Psoas muscle (tissue), 8 donors: ENCODE data around the gene TEX44. TPM values are rescaled to one million over a fixed set of nuclear protein-coding genes. Genes with fewer than 3 reads are reported as not detected.
"Not testable (repeated sequence)": the region's sequence is repeated elsewhere in the genome, so short reads cannot be mapped to it uniquely, and the experiment has no call there.

ENCODE experiments used
- ATAC-seq, 4 donors: fragments of 200-7000 bp; cut with Tn5 transposase; one replicate each; pipeline ENCODE4 v1.9.1; 2020; ENCODE audit warnings: moderate library complexity in 3 of 4, mild to moderate bottlenecking in 2 of 4
- DNase-seq, 2 donors: peaks; one replicate each; pipeline ENCODE4 v3.0.0-alpha.2; 2020
- H3K27ac ChIP-seq: fragments of 200-600 bp; one replicate; pipeline ENCODE4 v1.8.0; 2022
- H3K27me3 ChIP-seq, 3 donors: fragments of 200-600 bp in 1 of 3; one replicate each; pipeline versions ENCODE4 v1.6.1 to v1.8.0; 2013 to 2022; ENCODE audit warnings: low read length in 2 of 3, mild to moderate bottlenecking in 2 of 3, moderate library complexity in 1 of 3; ENCODE audit not compliant: insufficient read depth in 3 of 3
- H3K36me3 ChIP-seq, 2 donors: fragments of 200-600 bp in 1 of 2; one replicate each; pipeline versions ENCODE4 v1.6.1 to v1.8.0; 2013 to 2022; ENCODE audit warnings: low read depth in 1 of 2, mild to moderate bottlenecking in 1 of 2, moderate library complexity in 1 of 2; ENCODE audit not compliant: insufficient read depth in 1 of 2
- H3K4me1 ChIP-seq: fragments of 200-600 bp; one replicate; pipeline ENCODE4 v1.8.0; 2022
- H3K4me3 ChIP-seq: fragments of 200-600 bp; one replicate; pipeline ENCODE4 v1.8.0; 2022; ENCODE audit warnings: mild to moderate bottlenecking
- H3K9me3 ChIP-seq: fragments of 200-600 bp; one replicate; pipeline ENCODE4 v1.8.0; 2022
- CTCF ChIP-seq: fragments of 200-600 bp; IDR thresholded peaks from one replicate; pipeline ENCODE4 v1.8.0; 2022; ENCODE audit warnings: antibody characterized with exemption
- WGBS, 3 donors: extraction: QIAGEN DNeasy Blood & Tissue Kit; methylation state at CpG; one replicate each; pipeline versions ENCODE4 v1.1.6 to v1.1.7; 2013; 5-methylcytosine and 5-hydroxymethylcytosine counted together
- intact Hi-C, 2 donors: fragments of 100-400 bp; cut with DNase I; formaldehyde crosslinking; loops; one replicate each; pipeline versions ENCODE4 v1.11.0 to v1.14.2; 2022
- polyA plus RNA-seq, 3 donors: library from polyadenylated mRNA; stranded (reverse); fragments of 200-250 nt; gene quantifications; one replicate each; pipeline ENCODE4 v1.2.3, GENCODE V29; 2013
- total RNA-seq, 4 donors: library from RNA; stranded (reverse); fragmentation: NEBNext Ultra II Directional in 2 of 4; extraction: Animal tissue kit (Norgen Biotek cat#: 25700) in 2 of 4; gene quantifications; one replicate each; pipeline versions ENCODE4 v1.2.1 to v1.2.4, GENCODE V29; 2021 to 2023
- donor health status: healthy with polysubstance abuse.
- donor health status: DM: no; HTN: no; CAD: no; lungs with moderate emphysema.
- donor health status: Bipolar disorder and iron deficiency.
- donor health status: healthy.
- donor health status: DM: yes; HTN: yes; CAD: no.
- donor health status: DM: no; HTN: no; CAD: no.
- donor health status: DM: no; HTN: no; CAD: no.
- donor health status: DM: yes; HTN: yes; CAD: no.

Gene TEX44
- total and polyA plus RNA-seq, 7 donors: not detected

DNA sequence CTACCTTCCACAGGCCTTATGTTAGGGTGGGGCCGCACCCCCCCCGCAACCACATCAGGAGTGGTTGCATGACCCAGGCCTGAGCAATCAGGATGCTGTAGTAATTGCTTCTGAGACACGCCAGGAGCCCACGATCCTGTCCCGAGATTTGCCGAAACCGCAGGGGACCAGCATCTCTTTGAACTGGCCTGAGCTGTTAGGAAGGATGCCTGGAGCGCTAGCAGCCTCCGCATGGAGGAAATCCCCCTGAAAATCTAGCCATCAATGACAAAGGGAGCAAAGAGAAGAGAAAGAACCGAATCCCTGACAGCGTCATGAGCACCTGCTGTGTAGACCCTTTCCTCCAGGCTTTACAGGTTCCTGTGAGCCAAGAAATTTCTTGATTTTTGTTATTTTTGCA, 8.7 kb upstream of the TEX44 start:
- no peaks in the 10 kb centered on the region for H3K27me3 ChIP-seq
- no peak for ATAC-seq

DNA sequence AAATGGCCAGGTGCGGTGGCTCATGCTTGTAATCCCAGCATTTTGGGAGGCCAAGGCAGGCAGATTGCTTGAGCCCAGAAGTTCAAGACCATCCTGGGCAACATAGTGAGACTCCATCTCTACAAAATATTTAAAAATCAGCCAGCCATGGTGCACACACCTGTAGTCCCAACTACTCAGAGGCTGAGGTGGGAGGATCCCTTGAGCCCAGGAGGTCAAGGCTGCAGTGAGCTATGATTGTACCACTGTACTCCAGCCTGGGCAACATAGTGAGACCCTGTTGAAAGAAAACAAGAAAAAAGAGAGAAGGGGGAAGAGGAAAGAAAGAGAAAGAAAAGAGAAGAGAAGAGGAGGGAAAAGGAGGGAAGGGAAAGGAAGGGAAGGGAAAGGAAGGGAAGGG, 4.9 kb upstream of the TEX44 start:
- WGBS, 3 donors: 94 to 95% (median 94%) methylated on average over 1 of the region's 1 CpG
- H3K36me3 ChIP-seq, H3K4me3 ChIP-seq, DNase-seq, ATAC-seq, H3K4me1 ChIP-seq, H3K27ac ChIP-seq, intact Hi-C loops, H3K9me3 ChIP-seq, H3K27me3 ChIP-seq: not testable (repeated sequence)

More for the DNA sequence above, 8.7 kb upstream of the TEX44 start:
- H3K4me1 ChIP-seq: no peaks in the 10 kb centered on the region
- no peaks in the 10 kb centered on the region for H3K36me3 ChIP-seq
- DNase-seq: no peak
- 49 to 61% (median 57%) methylated on average over 11 of the region's 11 CpGs for WGBS, 3 donors
- H3K4me3 ChIP-seq: no peak overlapping the region
- intact Hi-C loops: no loop called here
- no peak for TF ChIP-seq CTCF
- H3K9me3 ChIP-seq: no peaks in the 10 kb centered on the region
- H3K27ac ChIP-seq: no peak overlapping the region

DNA sequence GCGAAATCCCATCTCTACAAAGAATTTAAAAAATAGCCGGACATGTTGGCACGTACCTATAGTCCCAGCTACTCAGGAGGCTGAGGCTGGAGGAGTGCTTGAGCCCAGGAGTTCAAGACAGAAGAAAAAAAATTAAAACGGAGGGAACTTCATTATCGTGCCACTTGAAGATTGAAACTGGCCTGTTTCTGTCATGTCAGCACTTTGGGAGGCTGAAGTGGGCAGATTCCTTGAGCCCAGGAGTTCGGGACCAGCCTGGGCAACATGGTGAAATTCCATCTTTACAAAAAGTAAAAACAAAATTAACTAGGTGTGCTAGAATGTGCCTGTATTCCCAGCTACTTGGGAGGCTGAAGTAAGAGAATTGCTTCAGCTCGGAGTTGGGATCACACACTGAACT, 3.0 kb upstream of the TEX44 start:
- Histone ChIP-seq H3K27ac (no peak overlapping the region), H3K27me3 (no peaks in the 10 kb centered on the region), H3K4me3 (no peak overlapping the region), H3K9me3 (no peaks in the 10 kb centered on the region), H3K4me1 (no peaks in the 10 kb centered on the region), H3K36me3 (no peaks in the 10 kb centered on the region)
- 88 to 92% (median 89%) methylated on average over 7 of the region's 7 CpGs for WGBS, 3 donors
- no peak for DNase-seq
- no peak for ATAC-seq
- intact Hi-C loops: loop anchor here in 1 of 2 donors (5.0 kb wide), 1 partner anchor 67 kb away; no protein-coding TSS in a partner anchor
- TF ChIP-seq CTCF: no peak

GRCh38 chr2:231590614-231591013, 2.0 kb upstream of the TEX44 start:
- TF ChIP-seq CTCF: no peak
- Histone ChIP-seq H3K9me3 (no peaks in the 10 kb centered on the region), H3K4me1 (no peaks in the 10 kb centered on the region), H3K4me3 (no peak overlapping the region), H3K36me3 (no peaks in the 10 kb centered on the region), H3K27me3 (no peaks in the 10 kb centered on the region), H3K27ac (no peak overlapping the region)
- intact Hi-C loops: loop anchor here in 1 of 2 donors (5.0 kb wide), 1 partner anchor 68 kb away; no protein-coding TSS in a partner anchor
- DNase-seq: no peak
- WGBS, 3 donors: 62 to 71% (median 62%) methylated on average over 6 of the region's 6 CpGs
- no peak for ATAC-seq

GRCh38 chr2:231593666-231594065, 1.0 kb downstream of the TEX44 start:
- ATAC-seq (no peak), DNase-seq (no peak)
- Histone ChIP-seq H3K36me3 (no peaks in the 10 kb centered on the region), H3K27ac (no peak overlapping the region), H3K4me3 (no peak overlapping the region), H3K4me1 (peaks cover 7% of the 10 kb centered on the region), H3K9me3 (no peaks in the 10 kb centered on the region), H3K27me3 (no peaks in the 10 kb centered on the region)
- no peak for TF ChIP-seq CTCF
- 92 to 96% (median 94%) methylated on average over 14 to 16 of the region's 16 CpGs for WGBS, 3 donors
- intact Hi-C loops: loop anchor here in 1 of 2 donors (5.0 kb wide), 1 partner anchor 71 kb away; no protein-coding TSS in a partner anchor
